Ramos (cell line): ENCODE results near the gene DCLK3.

Source experiments
- in situ Hi-C: fragments of 300-500 bp; cut with MboI; formaldehyde crosslinking; loops from one replicate; pipeline ENCODE4 v1.14.3; 2022; ENCODE audit warnings: low sequenced_read_pairs; ENCODE audit not compliant: unreplicated experiment

DCLK3 gene

DNA sequence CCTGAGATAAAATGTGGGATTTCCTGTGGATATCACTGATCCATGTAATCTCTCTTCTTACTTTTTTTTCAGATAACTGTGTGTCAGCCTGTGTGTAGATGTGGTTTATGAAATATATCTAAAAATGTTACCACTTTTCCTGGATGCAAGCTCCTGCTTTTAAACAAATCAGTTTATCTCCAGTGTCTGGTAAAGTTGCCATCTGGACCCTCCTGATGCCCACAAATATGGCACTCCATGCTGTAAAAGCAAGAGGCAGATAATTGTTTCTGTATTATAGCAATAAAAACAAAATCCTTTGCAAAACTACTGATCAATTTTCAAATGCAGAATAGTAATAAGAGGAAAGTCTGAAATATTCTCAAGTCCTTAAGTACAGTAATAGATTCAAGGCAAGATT lies 7.6 kb upstream of the DCLK3 start:
- in situ Hi-C loops = no loop called here

DNA sequence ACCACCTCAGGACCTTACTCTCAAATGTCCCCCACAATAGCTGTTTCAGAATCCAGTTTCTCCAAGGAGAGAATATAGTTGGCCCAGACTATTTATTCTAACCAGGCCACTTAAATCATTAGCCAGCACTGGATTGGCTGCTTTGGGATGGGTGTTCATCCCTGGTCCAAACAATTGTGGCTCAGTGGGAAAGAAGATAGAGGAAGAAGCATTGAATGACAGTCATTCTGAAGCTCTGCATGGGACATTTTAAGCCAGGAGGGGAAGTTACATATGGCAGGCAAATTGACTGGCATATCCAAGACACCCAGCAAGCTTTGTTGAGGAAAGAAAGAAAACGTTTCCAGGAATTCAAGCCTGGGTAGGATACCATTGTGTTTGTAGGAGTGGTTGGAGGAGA lies 5.6 kb upstream of the DCLK3 start:
- in situ Hi-C loops = no loop called here

DNA sequence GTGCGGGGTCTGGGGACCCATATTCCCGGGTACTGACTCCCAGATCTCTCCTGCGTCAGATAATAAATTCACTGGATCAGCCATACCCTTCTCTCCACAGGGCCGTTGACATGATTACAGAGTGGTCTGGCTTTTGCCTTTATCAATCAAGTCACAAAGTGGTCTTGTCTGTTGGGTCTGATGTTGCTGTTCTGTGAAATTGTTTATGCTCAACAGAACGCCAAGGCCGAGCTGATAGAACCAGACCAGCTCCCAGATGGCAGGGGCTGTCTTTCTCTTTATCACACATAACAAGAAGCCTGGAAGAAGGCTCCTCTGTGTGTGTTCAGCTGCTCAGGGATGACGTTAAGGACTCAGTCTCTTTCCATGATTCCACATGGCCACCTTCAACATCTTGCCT lies 751 bp upstream of the DCLK3 start:
- in situ Hi-C loops = no loop called here

DNA sequence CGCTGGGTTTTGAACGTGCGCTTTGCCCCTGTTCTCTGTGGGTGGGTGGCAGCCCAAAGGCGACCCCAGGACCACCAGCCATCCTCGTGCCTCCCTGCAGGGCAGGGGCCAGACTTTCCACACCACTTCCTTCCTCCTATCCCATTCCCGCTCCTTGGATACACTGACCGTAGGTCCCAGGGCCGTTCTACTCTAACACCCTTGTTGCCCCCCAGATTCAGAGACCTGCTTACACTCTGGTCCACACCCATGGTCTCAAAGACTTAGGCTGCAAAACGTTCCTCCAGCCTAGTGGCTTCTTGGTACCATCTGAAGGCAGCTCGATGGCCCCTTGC lies 318 bp upstream of the DCLK3 start:
- in situ Hi-C loops = no loop called here

DNA sequence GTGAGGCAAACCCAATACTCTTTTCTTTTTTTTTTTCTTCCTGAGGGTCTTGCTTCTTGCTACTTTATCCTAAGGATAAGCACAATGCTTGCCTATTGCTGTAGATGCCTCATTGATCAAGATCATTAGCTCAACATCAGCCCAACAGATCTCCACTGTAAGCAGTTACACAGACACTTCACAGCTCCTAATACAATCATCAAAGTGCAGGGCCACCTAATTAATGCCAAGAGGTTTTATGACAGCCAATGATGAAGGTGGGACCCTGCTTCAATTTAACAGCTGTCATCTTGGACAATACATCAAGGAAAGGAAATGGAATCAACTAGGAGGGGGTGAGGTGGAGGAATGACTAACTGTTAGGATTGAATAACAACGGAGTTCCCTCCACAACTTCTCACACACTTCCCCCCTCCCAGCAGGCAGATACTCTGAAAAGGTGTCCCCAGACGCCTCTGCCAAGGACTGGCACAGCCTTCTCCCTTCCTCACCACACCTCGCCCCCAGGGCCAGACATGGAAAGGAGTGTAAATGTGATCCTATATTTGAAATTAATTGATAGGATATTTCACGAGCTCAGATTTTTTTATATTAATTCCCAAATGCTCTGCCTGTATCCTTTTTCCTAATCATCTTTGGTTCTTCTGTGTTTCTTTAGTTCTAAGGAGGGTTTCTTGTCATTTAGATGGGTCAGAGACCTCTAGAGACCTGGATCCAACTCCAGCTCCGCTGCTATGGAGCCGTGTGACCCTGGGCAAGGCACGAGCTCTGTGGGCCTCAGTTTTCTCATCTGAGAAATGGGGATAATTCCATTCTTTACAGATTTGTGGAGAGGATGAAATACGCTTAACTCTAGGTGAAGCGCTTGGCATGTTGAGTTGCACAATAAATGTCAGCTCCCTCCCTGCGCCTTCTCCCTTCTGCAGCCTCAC lies 1.2 kb downstream of the DCLK3 start:
- in situ Hi-C loops = no loop called here

DNA sequence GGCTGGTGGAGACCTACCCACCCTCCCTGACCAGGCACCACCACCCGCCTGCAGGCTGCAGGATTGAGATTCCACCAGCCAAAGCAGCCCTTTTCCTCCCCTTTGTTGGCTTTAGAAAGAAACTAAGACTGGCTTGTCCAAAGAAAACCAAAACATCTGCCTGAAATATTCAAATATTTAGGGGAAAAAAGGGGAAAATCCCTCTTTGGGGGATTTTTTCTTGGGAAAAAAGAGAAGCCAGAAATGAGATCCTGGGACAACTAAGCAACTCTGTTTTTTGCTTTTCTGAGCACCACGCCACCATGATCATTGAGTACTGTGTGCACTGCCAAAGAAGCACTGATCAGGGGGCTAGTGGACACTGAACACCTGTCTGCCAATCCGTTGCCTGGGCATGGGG lies 2.6 kb downstream of the DCLK3 start:
- in situ Hi-C loops = no loop called here

DNA sequence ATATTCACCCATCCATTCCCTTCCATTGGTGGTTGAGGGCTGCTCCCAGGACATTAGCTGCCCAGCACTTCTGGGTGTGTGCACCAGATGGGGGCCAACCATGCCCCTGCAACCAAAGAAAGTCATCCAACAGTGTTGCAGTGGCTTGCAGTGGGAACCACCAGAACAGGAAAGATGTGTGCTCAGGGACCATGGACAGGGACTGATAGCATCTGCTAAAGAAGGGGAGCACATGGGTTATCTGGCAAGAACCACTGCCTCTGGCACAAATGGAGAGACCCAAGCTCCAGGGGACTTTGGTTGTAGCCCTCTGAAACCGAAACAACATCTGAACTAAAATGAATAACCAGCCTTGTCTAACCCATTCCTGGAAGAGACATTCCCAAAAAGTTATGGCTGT lies 8.1 kb downstream of the DCLK3 start:
- in situ Hi-C loops = no loop called here

DNA sequence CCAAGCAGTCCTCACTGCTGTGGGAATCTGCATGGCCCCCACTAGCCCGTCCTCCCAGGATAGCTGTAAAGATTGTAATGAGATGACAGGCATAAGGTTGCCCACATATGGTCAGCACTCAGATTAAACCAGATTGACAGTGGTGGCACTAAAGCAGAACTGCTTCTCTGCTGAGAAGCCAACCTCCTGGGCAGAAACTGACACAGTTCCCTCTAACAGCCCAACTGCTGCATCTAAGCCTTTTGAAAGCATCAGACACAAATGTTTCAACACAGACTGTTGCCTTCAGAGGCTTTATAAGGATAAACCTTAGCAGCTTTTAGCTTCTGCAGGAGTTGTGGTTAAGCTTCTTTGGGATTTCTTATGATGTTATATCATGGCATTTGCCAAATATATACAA lies 13.0 kb downstream of the DCLK3 start:
- in situ Hi-C loops = no loop called here

DNA sequence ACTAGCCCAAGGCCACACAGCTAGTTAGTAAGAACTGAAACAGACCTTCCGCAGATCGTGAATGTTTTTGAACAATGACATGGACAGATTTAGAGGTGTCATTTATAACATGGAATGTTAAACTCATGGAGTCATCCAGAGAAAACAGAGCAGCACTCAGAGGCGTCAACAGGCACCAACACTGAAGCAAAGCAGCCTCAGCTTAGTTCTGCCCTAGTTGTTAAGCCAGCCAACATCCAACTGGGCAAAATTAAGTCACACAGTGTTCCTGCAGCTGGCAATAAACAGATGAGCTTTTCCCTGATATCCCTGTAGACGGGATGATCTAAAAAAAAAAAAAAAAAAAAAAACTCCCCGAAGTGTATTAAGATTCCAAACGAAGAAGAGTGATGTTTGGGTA lies 13.6 kb downstream of the DCLK3 start:
- in situ Hi-C loops = no loop called here

DNA sequence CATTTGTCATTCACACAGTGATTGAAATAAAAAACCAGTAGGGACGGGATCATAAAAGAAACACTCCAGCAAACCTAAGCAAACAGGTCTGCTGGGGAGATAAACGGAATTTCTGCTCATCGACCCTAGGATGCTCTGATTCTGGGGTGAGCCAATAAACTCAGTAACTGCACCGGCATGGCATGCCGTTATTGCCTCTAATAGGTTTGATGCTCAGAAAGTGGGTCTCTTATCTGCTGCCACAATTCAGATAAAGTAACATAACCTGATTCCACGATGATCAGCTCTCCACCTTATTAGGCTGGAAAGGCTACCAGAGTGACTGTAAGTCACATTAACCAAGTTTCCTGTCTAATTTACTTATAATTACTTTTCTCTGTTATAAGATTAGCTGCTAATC lies 19.6 kb downstream of the DCLK3 start:
- in situ Hi-C loops = no loop called here

DNA sequence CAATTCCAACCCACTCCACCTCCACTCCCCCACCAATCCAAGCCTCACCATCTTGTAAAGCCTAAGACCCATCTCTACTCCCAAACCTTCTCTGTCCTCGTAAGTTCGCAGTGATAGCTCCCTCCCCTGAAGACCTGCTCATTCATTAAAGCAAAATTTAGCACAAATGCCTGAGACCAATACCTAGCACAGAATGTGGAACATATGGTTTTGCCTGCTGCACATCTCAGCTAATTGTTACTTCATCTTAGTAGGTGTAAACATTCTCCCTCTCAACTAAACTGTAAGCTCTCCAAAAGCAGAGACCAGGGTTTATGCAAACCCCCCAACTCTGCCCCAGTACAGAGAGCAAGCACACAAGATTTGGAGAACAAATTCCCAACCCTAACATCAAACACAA lies 20.5 kb downstream of the DCLK3 start:
- in situ Hi-C loops = no loop called here

DNA sequence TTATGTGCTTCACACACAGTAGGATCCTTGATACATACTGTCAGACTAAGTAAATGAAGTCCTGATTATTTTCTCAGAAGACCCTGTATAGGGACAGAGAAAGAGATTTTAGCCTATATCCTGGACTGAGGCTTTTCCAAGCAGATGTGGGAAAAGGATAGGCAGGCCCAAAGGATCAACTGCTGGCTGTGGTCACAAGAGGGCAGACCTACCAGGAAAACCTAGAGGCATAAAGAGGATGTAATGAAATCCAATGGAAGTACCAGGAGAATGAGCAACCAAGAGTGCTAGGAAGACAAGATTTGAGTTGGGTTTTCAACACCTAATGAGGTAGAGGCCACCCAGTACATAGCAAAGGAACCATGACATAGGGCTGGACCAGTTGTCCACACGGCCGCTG lies 23.1 kb downstream of the DCLK3 start:
- in situ Hi-C loops = no loop called here

DNA sequence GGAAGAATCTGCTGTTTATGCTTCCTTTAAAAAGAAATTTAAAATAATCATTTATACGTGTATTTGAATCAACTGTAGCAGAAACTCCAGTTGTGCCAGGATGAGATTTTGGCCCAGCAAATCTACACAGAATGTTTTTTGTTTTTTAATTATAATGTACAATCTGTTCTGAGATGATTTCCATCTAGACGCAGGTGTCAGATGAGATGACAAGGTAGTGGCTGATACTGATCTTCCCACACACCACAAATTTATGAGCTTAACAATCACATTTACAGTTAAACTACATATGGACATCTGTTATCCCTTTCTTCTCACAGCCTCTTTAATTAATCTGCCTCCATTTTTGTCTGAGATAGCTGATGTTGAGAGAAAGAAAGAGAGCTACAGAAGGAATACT lies 23.6 kb downstream of the DCLK3 start:
- in situ Hi-C loops = no loop called here

DNA sequence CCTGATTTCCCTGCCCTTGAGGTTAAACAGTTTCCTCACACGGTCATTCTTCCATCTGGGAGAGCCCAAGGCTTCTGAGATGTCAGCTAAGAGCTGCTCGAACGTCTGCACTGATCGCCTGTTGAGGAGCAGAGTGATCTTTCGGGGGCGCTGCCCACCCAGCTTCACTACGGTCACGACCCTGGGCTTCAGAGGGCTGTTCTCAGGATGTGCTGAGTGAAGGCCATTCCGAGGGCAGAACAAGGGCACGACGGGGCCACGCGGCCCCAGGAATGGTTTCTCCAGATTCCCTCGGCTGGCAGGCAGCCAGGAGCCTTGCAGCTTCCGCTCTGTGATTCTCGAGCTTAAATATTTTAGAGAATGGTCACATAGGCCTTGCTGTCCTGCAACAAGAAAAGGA lies 25.7 kb downstream of the DCLK3 start:
- in situ Hi-C loops = loop anchor here (10.0 kb wide), 2 partner anchors 116 to 226 kb away; no protein-coding TSS in a partner anchor

DNA sequence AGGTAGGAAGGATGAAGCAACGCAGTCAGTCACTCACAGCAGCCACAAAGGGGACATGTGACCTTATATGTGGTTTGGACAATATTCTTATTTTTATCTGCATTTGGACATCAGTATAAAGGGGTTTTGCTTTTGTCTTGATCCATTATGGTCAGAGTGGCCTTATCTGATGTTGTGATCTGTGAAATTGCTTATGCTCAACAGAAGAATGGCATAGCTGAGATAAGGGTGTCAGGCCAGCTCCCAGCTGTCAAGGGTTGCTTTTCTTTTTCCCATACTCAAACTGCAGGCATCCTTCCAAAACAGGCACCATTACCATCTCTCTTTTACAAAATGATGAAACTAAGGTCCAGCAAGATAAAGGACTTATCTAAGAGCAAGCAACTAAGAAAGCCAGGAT lies 28.1 kb downstream of the DCLK3 start:
- in situ Hi-C loops = loop anchor here (10.0 kb wide), 2 partner anchors 118 to 228 kb away; no protein-coding TSS in a partner anchor

DNA sequence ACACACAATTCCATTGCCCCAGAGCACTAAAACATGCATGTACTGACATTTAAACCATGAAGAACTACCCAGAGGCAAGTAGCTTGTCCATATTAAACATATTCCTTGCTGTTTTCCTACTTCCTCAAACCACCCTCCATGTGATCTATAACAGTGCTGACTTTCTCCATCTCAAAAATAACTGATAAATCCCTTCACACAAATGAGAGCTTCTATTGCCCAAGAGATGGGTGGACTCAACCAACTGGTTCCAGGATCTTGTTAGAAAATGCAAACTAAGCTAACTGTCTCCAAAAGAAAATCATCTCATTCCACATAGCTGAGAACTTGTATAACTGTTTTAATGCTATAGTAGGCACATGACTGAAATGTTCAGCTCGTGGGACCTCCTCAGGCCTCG lies 29.6 kb downstream of the DCLK3 start:
- in situ Hi-C loops = loop anchor here (10.0 kb wide), 2 partner anchors 120 to 230 kb away; no protein-coding TSS in a partner anchor

DNA sequence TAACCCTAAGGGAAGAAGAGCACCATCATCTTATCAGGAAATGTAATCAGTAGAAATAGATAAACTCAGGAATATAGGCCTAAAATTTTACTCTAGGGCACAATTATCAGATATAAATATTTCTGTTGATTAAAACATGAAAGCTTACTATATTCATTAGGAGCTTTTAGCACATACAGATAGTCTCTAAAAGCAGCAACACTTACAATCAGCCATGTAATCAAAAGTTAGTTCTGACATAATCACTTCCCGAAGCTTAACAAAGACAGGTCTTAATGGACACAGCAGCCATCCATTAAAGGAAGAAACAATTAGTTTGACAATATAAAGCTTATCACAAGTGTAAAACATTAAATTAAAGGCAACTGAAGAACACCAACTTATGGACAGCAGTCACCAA lies 30.6 kb downstream of the DCLK3 start:
- in situ Hi-C loops = loop anchor here (10.0 kb wide), 2 partner anchors 121 to 231 kb away; no protein-coding TSS in a partner anchor

DNA sequence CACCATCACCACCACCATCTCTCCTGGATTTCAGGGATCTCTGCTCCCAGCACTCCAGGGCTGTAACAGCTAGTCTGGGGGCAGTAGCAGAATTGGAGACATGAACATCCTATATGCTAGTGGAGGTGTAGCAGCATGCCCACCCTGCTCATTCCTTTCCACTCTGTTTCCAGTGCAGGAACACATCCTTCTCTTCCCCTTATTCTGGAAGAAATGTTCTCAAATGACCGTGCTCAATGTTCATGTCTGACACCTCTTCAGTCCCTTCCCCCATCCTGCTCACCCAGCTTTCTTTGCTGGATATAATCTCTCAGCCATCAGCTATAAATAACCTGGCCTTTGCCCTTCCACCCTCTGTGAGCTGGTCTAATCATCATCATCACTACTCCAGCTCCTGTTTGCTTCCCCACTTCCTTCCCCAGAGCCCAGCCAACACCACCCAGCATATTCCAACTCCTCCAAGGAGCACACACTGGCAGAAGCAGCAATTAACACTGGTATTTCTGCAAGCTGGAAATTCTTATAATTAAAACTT lies 31.1 kb downstream of the DCLK3 start:
- in situ Hi-C loops = loop anchor here (10.0 kb wide), 2 partner anchors 122 to 232 kb away; no protein-coding TSS in a partner anchor

DNA sequence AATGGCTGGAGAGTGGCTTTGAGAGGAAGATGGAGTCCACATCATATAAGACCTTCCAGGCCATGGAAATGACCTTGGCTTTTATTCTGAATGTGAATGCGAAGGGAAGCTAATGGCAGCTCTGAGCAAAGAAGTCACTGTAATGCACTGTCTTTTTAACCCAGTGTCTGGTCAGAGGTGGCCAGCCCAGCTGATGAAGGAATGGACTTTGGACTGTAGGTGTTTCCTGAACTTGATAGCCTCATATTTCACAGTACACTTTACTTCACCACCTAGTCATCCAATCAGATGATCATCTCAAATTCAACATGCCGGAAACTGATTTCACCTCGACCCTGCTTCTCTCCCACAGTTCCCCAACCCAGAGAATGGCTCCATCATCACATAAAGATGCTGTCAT lies 33.4 kb downstream of the DCLK3 start:
- in situ Hi-C loops = loop anchor here (10.0 kb wide), 2 partner anchors 124 to 234 kb away; no protein-coding TSS in a partner anchor

DNA sequence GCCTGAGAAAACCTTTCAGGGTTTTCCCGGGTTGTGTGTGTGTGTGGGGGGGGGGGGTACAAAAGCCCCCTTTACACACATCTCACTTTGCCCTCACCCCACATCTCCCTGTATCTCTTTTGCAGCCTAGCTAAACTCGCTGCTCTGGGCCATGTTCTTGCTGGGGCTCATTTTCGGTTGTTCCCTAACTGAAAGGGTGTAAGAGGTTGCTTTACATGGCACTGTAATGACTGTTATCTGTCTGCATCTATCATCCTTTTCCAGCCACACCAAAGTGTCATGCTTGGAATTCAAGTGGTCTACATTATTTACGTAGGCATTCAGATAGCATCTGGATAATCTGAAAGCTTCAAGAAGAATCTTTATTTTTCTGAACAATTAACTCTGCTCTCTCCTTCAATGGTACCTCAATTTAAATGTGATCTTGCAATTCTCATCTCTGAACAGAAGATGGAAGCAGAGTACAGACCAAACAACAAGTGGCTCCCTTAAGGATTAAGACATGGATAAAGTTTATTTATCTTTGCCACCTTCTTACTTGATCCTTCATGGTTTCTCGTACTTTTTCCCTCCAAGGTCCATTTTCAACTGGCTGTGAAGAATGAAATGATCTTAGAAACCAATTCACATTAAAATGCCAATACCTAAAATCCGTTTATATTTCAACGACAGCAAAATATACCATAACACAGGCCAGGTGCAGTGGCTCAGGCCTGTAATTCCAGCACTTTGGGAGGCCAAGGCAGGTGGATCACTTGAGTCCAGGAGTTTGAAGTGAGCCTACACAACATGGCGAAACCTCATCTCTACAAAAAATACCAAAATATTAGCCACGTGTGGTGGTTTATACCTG lies 34.9 kb downstream of the DCLK3 start:
- in situ Hi-C loops = loop anchor here (10.0 kb wide), 3 partner anchors 125 to 485 kb away; no protein-coding TSS in a partner anchor
